ENCODE results near the gene FAH. TPM values are rescaled to one million over a fixed set of nuclear protein-coding genes. Genes with fewer than 3 reads are reported as not detected.

The FAH gene
- total RNA-seq, 1 experiment from 2014 or later = 21.5 TPM

GRCh38 chr15:80214910-80215309, 62.1 kb downstream of the FAH start:
- Histone ChIP-seq H2BK5ac (ENCODE audit: insufficient read length, low read length) (no peak overlapping the region), H3K79me2 (ENCODE audit: insufficient read depth, low read length) (no peaks in the 10 kb centered on the region), H3K27me3 (ENCODE audit: insufficient read depth, low read length) (no peaks in the 10 kb centered on the region), H3K9me3 (ENCODE audit: control insufficient read depth, low read depth, low read length) (no peaks in the 10 kb centered on the region), H3K4me1 (ENCODE audit: insufficient read depth, low read length) (no peaks in the 10 kb centered on the region), H2AK5ac (ENCODE audit: insufficient read length, low read length) (no peak overlapping the region), H4K5ac (ENCODE audit: insufficient read length, low read depth, low read length) (no peak overlapping the region), H3K23me2 (ENCODE audit: insufficient read length, low read depth, low read length, poor library complexity, severe bottlenecking) (no peaks in the 10 kb centered on the region), H2BK20ac (ENCODE audit: low read depth, low read length, poor library complexity, severe bottlenecking) (no peak overlapping the region), H2BK120ac (ENCODE audit: low read depth, low read length, poor library complexity, severe bottlenecking) (no peak overlapping the region), H3K9ac (ENCODE audit: extremely low read depth, insufficient read length, low read length) (no peak overlapping the region), H4K91ac (ENCODE audit: insufficient read length, low read depth, low read length) (no peak overlapping the region), H3T11ph (ENCODE audit: low read length) (no peak overlapping the region), H3K79me1 (ENCODE audit: insufficient read depth, low read depth, low read length, poor library complexity, severe bottlenecking) (no peaks in the 10 kb centered on the region), H4K8ac (replicated peaks; ENCODE audit: insufficient read length, low read depth, low read length) (no peak overlapping the region), H3K18ac (ENCODE audit: insufficient read length, low read depth, low read length) (no peak overlapping the region), H2AFZ (ENCODE audit: low read length) (no peak overlapping the region), H2BK15ac (ENCODE audit: low read depth, low read length) (no peak overlapping the region), H4K20me1 (ENCODE audit: control insufficient read depth, insufficient read depth, insufficient read length) (no peaks in the 10 kb centered on the region), H3K4me2 (ENCODE audit: insufficient read depth, insufficient read length, low read length) (no peak overlapping the region), H3K14ac (ENCODE audit: insufficient read depth, low read length) (no peak overlapping the region), H3K23ac (ENCODE audit: insufficient read length, low read depth, low read length) (no peak overlapping the region), H3K56ac (ENCODE audit: insufficient read length, low read depth, low read length) (no peak overlapping the region), H2BK12ac (ENCODE audit: insufficient read length, low read depth, low read length) (no peak overlapping the region), H3K4ac (ENCODE audit: low read depth, low read length) (no peak overlapping the region), H3K27ac (ENCODE audit: insufficient read length, low read depth, low read length) (no peak overlapping the region)
- DNase-seq = no peak
- peaks cover 5 to 7% of the 10 kb centered on the region in 2 experiments for H3K9me3 Mint-ChIP-seq
- no peaks in the 10 kb centered on the region for H3K4me1 Mint-ChIP-seq
- WGBS (ENCODE audit: extremely low coverage, insufficient read length, low lambda C conversion rate) = no CpG with 5 or more reads among the region's 2 CpGs
- no peak overlapping the region for H3K27ac Mint-ChIP-seq
- no peak for TF ChIP-seq CTCF (conservative IDR thresholded peaks at IDR 0.05)
- H3K27me3 Mint-ChIP-seq (ENCODE audit: low read depth) = peaks cover 2% of the 10 kb centered on the region
- H3K36me3 Mint-ChIP-seq (ENCODE audit: insufficient read depth in 1 of 3, low read depth in 3 of 3) = no peaks in the 10 kb centered on the region
- H3K4me3 Mint-ChIP-seq = no peak overlapping the region

Data from H9 (cell line).